ENCODE data around the gene ACSBG1.

ACSBG1 gene

DNA sequence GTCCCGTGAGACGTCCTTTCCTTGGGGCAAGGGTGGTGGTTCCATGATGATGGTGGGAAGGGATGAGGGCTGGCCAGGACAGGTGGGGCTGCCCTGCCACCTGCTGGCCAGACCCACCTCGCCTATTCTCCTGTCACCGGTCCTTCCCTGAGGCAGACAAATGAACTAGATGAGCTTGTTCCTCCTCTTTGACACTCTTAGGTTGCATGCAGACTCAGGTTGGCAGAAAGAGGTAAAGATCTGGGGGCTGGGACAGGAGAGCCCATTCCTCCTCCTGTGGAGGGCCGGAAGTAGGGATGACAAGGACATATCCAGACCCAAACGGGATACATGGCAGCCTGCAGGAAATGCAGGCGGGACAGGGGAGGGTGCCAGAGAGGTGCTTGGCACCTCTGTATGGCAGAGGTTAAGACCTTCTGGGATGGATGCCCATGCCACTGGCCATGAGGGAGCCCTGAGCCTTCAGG is 38.6 kb downstream of the ACSBG1 start:
- TF ChIP-seq REST (IDR thresholded peaks at IDR 0.05; ENCODE audit: insufficient read depth in 1 of 2, low read depth in 2 of 2, low read length in 2 of 2): no peak
- TF ChIP-seq SIN3A (IDR thresholded peaks at IDR 0.05; ENCODE audit: borderline replicate concordance, insufficient read depth, low read length): no peak
- no peak for TF ChIP-seq POLR2AphosphoS5 (IDR thresholded peaks at IDR 0.05; ENCODE audit: low read depth, low read length)
- no peak for TF ChIP-seq TAF1 (IDR thresholded peaks at IDR 0.05; ENCODE audit: borderline replicate concordance, insufficient read depth, low read length)
- TF ChIP-seq FOXP2 (optimal IDR thresholded peaks at IDR 0.05; ENCODE audit: borderline replicate concordance, extremely low read depth, extremely low read length, insufficient read depth): no peak

DNA sequence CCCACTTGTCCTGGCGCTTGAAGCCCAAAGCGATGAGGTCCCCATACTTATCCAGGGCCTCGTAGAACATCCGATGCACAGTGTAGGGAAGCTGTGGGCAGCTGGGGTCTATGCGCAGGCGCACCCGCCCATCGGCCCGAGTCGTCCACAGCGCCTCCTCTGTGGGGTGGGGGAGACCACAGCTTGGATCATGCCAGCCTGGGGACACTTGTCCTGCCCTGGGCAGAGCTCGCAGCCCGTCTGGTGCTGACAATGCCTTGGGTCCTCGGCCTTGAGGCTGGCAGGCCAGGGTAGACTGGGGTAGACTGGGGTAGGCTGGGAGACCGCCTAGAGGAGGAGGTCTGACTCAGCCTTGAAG is 39.8 kb downstream of the ACSBG1 start:
- TF ChIP-seq SIN3A (IDR thresholded peaks at IDR 0.05; ENCODE audit: borderline replicate concordance, insufficient read depth, low read length) (no peak), REST (IDR thresholded peaks at IDR 0.05; ENCODE audit: insufficient read depth in 1 of 2, low read depth in 2 of 2, low read length in 2 of 2) (no peak), POLR2AphosphoS5 (IDR thresholded peaks at IDR 0.05; ENCODE audit: low read depth, low read length) (no peak), FOXP2 (optimal IDR thresholded peaks at IDR 0.05; ENCODE audit: borderline replicate concordance, extremely low read depth, extremely low read length, insufficient read depth) (no peak), TAF1 (IDR thresholded peaks at IDR 0.05; ENCODE audit: borderline replicate concordance, insufficient read depth, low read length) (no peak)

DNA sequence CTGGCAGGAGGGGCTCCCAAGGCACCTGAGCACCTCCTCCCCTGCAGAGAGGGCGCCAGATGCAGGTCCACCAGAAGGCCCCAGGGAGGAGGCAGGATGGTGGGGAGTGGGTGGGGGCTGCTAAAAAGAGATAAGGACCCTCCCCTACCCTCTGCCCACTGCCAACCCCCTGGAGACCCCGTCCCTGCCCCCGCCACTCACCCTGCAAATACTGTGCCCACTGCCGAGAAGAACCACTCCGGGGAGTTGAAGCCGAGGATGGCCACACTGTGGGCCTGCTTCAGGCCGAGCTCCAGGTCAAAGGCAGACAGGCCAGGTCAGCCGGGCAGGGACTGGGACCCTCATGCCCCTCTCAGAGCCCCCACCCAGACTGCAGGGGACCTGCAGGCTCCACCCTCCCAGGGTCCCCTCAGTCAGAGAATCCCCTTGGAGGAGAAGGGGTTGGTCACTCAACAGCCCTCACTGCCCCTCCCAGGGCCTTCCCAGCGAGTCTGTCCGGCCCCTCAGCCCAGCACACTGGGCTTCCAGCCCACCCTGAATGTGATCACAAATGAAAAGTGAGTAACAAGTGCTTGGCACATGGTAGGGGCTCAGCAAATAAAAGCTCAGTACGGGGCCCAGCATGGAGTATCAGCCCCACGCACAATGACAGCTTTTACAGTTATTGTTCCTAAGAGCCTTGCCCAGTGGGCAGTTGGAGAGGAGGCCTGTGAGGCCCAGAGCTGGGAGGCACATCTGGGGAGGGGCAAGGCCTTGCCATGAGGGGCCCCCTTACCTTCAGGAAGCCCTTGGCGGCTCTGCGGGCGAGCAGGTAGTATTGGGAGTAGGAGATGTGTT is 40.4 kb downstream of the ACSBG1 start:
- TF ChIP-seq SIN3A (IDR thresholded peaks at IDR 0.05; ENCODE audit: borderline replicate concordance, insufficient read depth, low read length) (no peak), REST (IDR thresholded peaks at IDR 0.05; ENCODE audit: insufficient read depth in 1 of 2, low read depth in 2 of 2, low read length in 2 of 2) (no peak), FOXP2 (optimal IDR thresholded peaks at IDR 0.05; ENCODE audit: borderline replicate concordance, extremely low read depth, extremely low read length, insufficient read depth) (no peak), TAF1 (IDR thresholded peaks at IDR 0.05; ENCODE audit: borderline replicate concordance, insufficient read depth, low read length) (no peak)

DNA sequence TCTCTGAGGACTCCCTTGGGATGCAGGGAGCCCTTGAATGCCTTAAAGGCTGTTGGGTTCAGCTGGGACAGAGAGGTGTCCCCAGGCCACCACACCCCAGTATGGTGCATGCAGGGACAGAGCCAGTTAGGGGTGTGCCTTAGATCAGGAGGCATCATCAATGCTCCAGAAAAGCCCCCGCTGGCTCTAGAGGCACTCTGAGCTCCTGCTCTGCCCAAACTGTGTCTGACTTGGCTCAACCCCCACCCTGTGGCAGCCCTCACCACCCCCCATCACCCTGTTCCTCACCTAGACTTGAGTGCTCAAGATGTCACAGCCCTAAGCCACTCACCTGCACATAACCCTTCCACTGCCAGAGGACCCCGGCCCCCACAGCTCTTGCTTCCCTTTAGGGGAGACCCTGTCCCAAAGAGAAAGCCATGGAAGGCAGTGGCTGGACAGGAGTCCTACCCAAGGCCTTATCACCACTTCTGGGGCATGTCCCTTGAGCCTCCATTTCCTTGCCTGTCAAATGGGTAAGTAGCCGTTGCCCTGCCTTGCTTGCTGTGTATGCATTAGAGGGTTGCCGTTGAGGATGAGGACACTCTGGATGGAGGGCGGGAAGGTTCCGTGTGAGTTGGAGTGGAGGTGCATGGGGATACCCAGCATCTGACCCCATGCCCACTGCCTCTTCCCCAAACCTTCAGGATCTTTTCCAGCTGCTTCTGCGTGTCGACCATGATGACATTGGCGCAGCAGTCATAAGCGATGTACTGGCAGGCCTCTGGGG is 41.4 kb downstream of the ACSBG1 start:
- TF ChIP-seq TAF1 (IDR thresholded peaks at IDR 0.05; ENCODE audit: borderline replicate concordance, insufficient read depth, low read length): no peak
- no peak for TF ChIP-seq REST (IDR thresholded peaks at IDR 0.05; ENCODE audit: insufficient read depth in 1 of 2, low read depth in 2 of 2, low read length in 2 of 2)

All from PFSK-1 (cell line).